Limb (tissue), 2 donors: ENCODE data around the gene MPL.

Experiments used
- DNase-seq, 2 donors: peaks; one replicate each; pipeline ENCODE4 v3.0.0-alpha.2; 2016; ENCODE audit errors: extremely low spot score in 2 of 2

Gene MPL

GRCh38 chr1:43305926-43306687 lies 31.5 kb upstream of the MPL start:
- DNase-seq = no peak

GRCh38 chr1:43306688-43307457 lies 30.7 kb upstream of the MPL start:
- DNase-seq = no peak

- DNase-seq = no peak
Observed at GRCh38 chr1:43307458-43308158, 30.0 kb upstream of the MPL start.

- DNase-seq = no peak
Observed at GRCh38 chr1:43308635-43309404, 28.8 kb upstream of the MPL start.

GRCh38 chr1:43309405-43310025 lies 28.1 kb upstream of the MPL start:
- no peak for DNase-seq

GRCh38 chr1:43311521-43311920 lies 26.1 kb upstream of the MPL start:
- DNase-seq = no peak

GRCh38 chr1:43312212-43312623 lies 25.4 kb upstream of the MPL start:
- no peak for DNase-seq

- no peak for DNase-seq
Observed at GRCh38 chr1:43312663-43313515, 24.7 kb upstream of the MPL start.

- DNase-seq = no peak
Observed at GRCh38 chr1:43313771-43314170, 23.8 kb upstream of the MPL start.

- no peak for DNase-seq
Observed at GRCh38 chr1:43314233-43314632, 23.4 kb upstream of the MPL start.

- DNase-seq = no peak
Observed at GRCh38 chr1:43315481-43315880, 22.1 kb upstream of the MPL start.

GRCh38 chr1:43315963-43316737 lies 21.5 kb upstream of the MPL start:
- no peak for DNase-seq

- DNase-seq = no peak
Observed at GRCh38 chr1:43316738-43317520, 20.7 kb upstream of the MPL start.

- no peak for DNase-seq
Observed at GRCh38 chr1:43317817-43318471, 19.7 kb upstream of the MPL start.

- DNase-seq = no peak
Observed at GRCh38 chr1:43318831-43319230, 18.8 kb upstream of the MPL start.

GRCh38 chr1:43319288-43319687 lies 18.3 kb upstream of the MPL start:
- no peak for DNase-seq

- no peak for DNase-seq
Observed at GRCh38 chr1:43319766-43320165, 17.9 kb upstream of the MPL start.

- DNase-seq = no peak
Observed at GRCh38 chr1:43321331-43321891, 16.2 kb upstream of the MPL start.
